Measurements from ENCODE around the gene ERGIC1. TPM values are rescaled to one million over a fixed set of nuclear protein-coding genes. Genes with fewer than 3 reads are reported as not detected.

ERGIC1 gene
- total RNA-seq, 1 experiment from 2014 or later, result 77.0 TPM

- Histone ChIP-seq H3K79me1 (ENCODE audit: insufficient read depth, low read depth, low read length, poor library complexity, severe bottlenecking) (no peaks in the 10 kb centered on the region), H3K4me2 (ENCODE audit: insufficient read depth, insufficient read length, low read length) (no peak overlapping the region), H2BK5ac (ENCODE audit: insufficient read length, low read length) (no peak overlapping the region), H3K9ac (ENCODE audit: extremely low read depth, insufficient read length, low read length) (no peak overlapping the region), H3K79me2 (ENCODE audit: insufficient read depth, low read length) (no peaks in the 10 kb centered on the region), H3K23ac (ENCODE audit: insufficient read length, low read depth, low read length) (no peak overlapping the region), H2BK12ac (ENCODE audit: insufficient read length, low read depth, low read length) (no peak overlapping the region), H4K5ac (ENCODE audit: insufficient read length, low read depth, low read length) (no peak overlapping the region), H4K8ac (replicated peaks; ENCODE audit: insufficient read length, low read depth, low read length) (no peak overlapping the region), H3K9me3 (ENCODE audit: control insufficient read depth, low read depth, low read length) (no peaks in the 10 kb centered on the region), H3K56ac (ENCODE audit: insufficient read length, low read depth, low read length) (no peak overlapping the region), H3K27ac (ENCODE audit: insufficient read length, low read depth, low read length) (no peak overlapping the region), H3K27me3 (ENCODE audit: insufficient read depth, low read length) (no peaks in the 10 kb centered on the region), H3K14ac (ENCODE audit: insufficient read depth, low read length) (no peak overlapping the region), H3K4me1 (ENCODE audit: insufficient read depth, low read length) (no peaks in the 10 kb centered on the region), H2BK120ac (ENCODE audit: low read depth, low read length, poor library complexity, severe bottlenecking) (no peak overlapping the region), H2BK15ac (ENCODE audit: low read depth, low read length) (no peak overlapping the region), H2AK5ac (ENCODE audit: insufficient read length, low read length) (no peak overlapping the region), H2BK20ac (ENCODE audit: low read depth, low read length, poor library complexity, severe bottlenecking) (no peak overlapping the region), H4K20me1 (ENCODE audit: control insufficient read depth, insufficient read depth, insufficient read length) (no peaks in the 10 kb centered on the region), H3T11ph (ENCODE audit: low read length) (no peak overlapping the region), H4K91ac (ENCODE audit: insufficient read length, low read depth, low read length) (no peak overlapping the region), H3K23me2 (ENCODE audit: insufficient read length, low read depth, low read length, poor library complexity, severe bottlenecking) (no peaks in the 10 kb centered on the region), H2AFZ (ENCODE audit: low read length) (no peak overlapping the region), H3K18ac (ENCODE audit: insufficient read length, low read depth, low read length) (no peak overlapping the region), H3K4ac (ENCODE audit: low read depth, low read length) (no peak overlapping the region)
- peaks cover 20 to 21% of the 10 kb centered on the region in 2 experiments for H3K4me1 Mint-ChIP-seq
- H3K27ac Mint-ChIP-seq, result peak overlapping the region in 1 of 3 experiments; percentile 37; a peak in 2 of 7 replicates
- H3K4me3 Mint-ChIP-seq, result no peak overlapping the region
- WGBS (ENCODE audit: extremely low coverage, insufficient read length, low lambda C conversion rate), result no CpG with 5 or more reads among the region's 6 CpGs
- peaks cover 12 to 41% (median 36%) of the 10 kb centered on the region in 3 experiments; a peak in 6 of 7 replicates for H3K36me3 Mint-ChIP-seq (ENCODE audit: insufficient read depth in 1 of 3, low read depth in 3 of 3)
- peaks cover 1% of the 10 kb centered on the region; the same call in 1 of the 2 replicates for H3K27me3 Mint-ChIP-seq (ENCODE audit: low read depth)
- DNase-seq, result no peak
- no peaks in the 10 kb centered on the region for H3K9me3 Mint-ChIP-seq
- TF ChIP-seq CTCF (conservative IDR thresholded peaks at IDR 0.05), result no peak
Measured at GRCh38 chr5:172945151-172945550, 111.1 kb downstream of the ERGIC1 start.

Measured in H9 (cell line).